Omental fat pad (tissue), 4 donors: ENCODE results near the gene MLH3. TPM values are rescaled to one million over a fixed set of nuclear protein-coding genes. Genes with fewer than 3 reads are reported as not detected.
"Not testable (repeated sequence)": the region's sequence is repeated elsewhere in the genome, so short reads cannot be mapped to it uniquely, and the experiment has no call there.

ENCODE experiments used
- ATAC-seq: fragments of 150-250 bp; one replicate; pipeline ENCODE4 v1.9.1; 2016; ENCODE audit warnings: mild to moderate bottlenecking, moderate library complexity; ENCODE audit not compliant: low FRiP score
- DNase-seq: peaks from one replicate; pipeline ENCODE4 v3.0.0-alpha.2; 2019; ENCODE audit warnings: low spot score
- total RNA-seq, 4 donors: library from RNA; depleted of rRNA; stranded (reverse); fragments of >200 nt; gene quantifications; one replicate each; pipeline ENCODE4 v1.1.0, GENCODE V29; 2016
- TF ChIP-seq, protein P1 (sequence below), 3 donors: fragments of 450-650 bp; IDR thresholded peaks; one replicate each; pipeline ENCODE4 v1.5.1; 2016 to 2017; ENCODE audit warnings: antibody characterized with exemption in 3 of 3, mild to moderate bottlenecking in 3 of 3, moderate library complexity in 2 of 3

Gene MLH3
- total RNA-seq, 4 donors from 2014 or later = 20.4 to 47.1 (median 24.4) TPM

- TF ChIP-seq, protein P1, sequence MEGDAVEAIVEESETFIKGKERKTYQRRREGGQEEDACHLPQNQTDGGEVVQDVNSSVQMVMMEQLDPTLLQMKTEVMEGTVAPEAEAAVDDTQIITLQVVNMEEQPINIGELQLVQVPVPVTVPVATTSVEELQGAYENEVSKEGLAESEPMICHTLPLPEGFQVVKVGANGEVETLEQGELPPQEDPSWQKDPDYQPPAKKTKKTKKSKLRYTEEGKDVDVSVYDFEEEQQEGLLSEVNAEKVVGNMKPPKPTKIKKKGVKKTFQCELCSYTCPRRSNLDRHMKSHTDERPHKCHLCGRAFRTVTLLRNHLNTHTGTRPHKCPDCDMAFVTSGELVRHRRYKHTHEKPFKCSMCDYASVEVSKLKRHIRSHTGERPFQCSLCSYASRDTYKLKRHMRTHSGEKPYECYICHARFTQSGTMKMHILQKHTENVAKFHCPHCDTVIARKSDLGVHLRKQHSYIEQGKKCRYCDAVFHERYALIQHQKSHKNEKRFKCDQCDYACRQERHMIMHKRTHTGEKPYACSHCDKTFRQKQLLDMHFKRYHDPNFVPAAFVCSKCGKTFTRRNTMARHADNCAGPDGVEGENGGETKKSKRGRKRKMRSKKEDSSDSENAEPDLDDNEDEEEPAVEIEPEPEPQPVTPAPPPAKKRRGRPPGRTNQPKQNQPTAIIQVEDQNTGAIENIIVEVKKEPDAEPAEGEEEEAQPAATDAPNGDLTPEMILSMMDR (IDR thresholded peaks at IDR 0.05) = no peak
- DNase-seq = no peak
- ATAC-seq = no peak
Measured at GRCh38 chr14:75005357-75005756, 45.9 kb downstream of the MLH3 start.

DNA sequence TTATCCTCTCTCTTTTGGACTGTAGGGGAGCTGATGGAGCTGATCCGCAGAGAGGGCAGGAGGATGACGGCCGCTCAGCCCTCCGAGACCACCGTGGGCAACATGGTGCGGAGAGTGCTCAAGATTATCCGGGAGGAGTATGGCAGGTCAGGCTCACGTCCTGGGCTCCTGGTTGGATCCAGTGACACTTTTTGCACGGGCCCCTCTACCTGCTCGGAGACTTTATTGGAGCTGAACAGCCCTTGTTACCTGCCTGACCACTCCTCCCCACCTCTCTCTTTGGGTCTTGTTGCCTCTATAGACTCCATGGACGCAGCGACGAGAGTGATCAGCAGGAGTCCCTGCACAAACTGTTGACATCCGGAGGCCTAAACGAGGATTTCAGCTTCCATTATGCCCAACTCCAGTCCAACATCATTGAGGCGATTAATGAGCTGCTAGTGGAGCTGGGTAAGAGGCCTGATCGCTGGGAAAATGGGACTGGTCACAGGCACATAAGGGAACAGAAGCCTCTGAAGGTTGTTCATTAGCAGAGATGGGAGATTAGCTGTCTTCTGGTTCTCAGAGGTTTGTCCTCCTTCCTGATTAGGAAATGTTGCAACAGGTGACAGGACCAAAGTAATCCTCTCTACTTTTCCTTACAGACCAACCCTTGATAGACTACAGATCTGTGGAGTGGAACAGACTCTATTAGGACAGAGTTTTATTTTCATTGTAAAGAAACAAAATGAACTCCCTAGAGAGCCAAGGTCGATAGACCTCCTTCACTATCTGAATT, 47.8 kb downstream of the MLH3 start:
- TF ChIP-seq, protein P1 (IDR thresholded peaks at IDR 0.05) = no peak
- DNase-seq (no peak), ATAC-seq (no peak)

GRCh38 chr14:75002392-75003249, 48.6 kb downstream of the MLH3 start, which contains the start of gene EIF2B2:
Gene EIF2B2 (plus strand): TSS chr14:75002921. CDS start chr14:75002991, 70 bp downstream.
- ATAC-seq = peak; percentile 99
- DNase-seq = peak; percentile 88
- TF ChIP-seq, protein P1 (IDR thresholded peaks at IDR 0.05) = no peak

- ATAC-seq (no peak), DNase-seq (no peak)
- TF ChIP-seq, protein P1 (IDR thresholded peaks at IDR 0.05) = no peak
Measured at GRCh38 chr14:75001899-75002298, 49.4 kb downstream of the MLH3 start.

DNA sequence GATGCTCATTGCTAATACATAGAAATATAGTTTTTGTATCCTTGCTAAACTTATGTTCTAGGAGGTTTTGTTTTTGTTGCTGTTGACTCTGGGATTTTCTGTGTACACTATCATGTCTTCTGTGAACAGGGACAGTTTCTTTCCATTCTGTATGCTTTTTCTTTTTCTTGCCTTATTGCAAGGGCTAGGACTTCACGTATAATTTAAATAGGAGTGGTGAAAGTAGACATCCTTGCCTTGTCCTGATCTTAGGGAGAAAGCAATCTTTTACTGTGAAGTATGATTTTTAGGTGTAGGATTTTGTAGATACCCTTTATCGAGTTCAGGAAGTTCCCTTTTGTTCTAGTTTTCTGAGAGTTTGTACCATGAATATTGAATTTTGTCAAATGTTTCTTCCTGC, 50.0 kb downstream of the MLH3 start:
- DNase-seq (no peak), ATAC-seq (no peak)
- TF ChIP-seq, protein P1 (IDR thresholded peaks at IDR 0.05) = no peak

- not testable (repeated sequence) for ATAC-seq, DNase-seq
Measured at GRCh38 chr14:74995781-74996180, 55.5 kb downstream of the MLH3 start.

- not testable (repeated sequence) for ATAC-seq, DNase-seq
Measured at GRCh38 chr14:74994182-74994581, 57.1 kb downstream of the MLH3 start.
